Kidney (tissue), 14 donors: ENCODE measurements around the gene SIRPA. TPM values are rescaled to one million over a fixed set of nuclear protein-coding genes. Genes with fewer than 3 reads are reported as not detected.

Source experiments
- DNase-seq, 5 donors: peaks; one replicate each; pipeline ENCODE4 v3.0.0-alpha.2; 2013 to 2020
- FAIRE-seq: peaks from 2 replicates; lab custom pipeline; 2012; peaks lifted over from hg19 to GRCh38; lab: Jason Lieb, UNC
- H3K27ac ChIP-seq, 2 donors: one replicate each; pipeline ENCODE4 v1.7.0; 2013; ENCODE audit warnings: low read depth in 2 of 2, low read length in 2 of 2, inconsistent platforms in 1 of 2
- H3K27me3 ChIP-seq: one replicate; pipeline ENCODE4 v1.7.1; 2013; ENCODE audit warnings: low read length, inconsistent platforms; ENCODE audit not compliant: control insufficient read depth, insufficient read depth
- H3K36me3 ChIP-seq, 3 donors: one replicate each; pipeline versions ENCODE4 v1.7.0 to v1.7.1; 2013; ENCODE audit warnings: low read length in 3 of 3, control low read depth in 1 of 3, inconsistent platforms in 1 of 3; ENCODE audit not compliant: insufficient read depth in 3 of 3, control insufficient read depth in 2 of 3
- H3K4me1 ChIP-seq, 3 donors: one replicate each; pipeline versions ENCODE4 v1.7.0 to v1.7.1; 2013; ENCODE audit warnings: low read length in 3 of 3, inconsistent platforms in 1 of 3, low read depth in 1 of 3; ENCODE audit not compliant: control insufficient read depth in 2 of 3, insufficient read depth in 2 of 3
- H3K4me3 ChIP-seq, 3 donors: one replicate each; pipeline versions ENCODE4 v1.7.0 to v1.8.1; 2013; ENCODE audit warnings: low read length in 3 of 3, control low read depth in 1 of 3, inconsistent platforms in 1 of 3
- H3K9ac ChIP-seq, 3 donors: one replicate each; pipeline versions ENCODE4 v1.7.0 to v1.7.1; 2013; ENCODE audit warnings: low read length in 3 of 3, control low read depth in 1 of 3, inconsistent platforms in 1 of 3
- H3K9me3 ChIP-seq, 3 donors: one replicate each; pipeline versions ENCODE4 v1.7.0 to v1.7.1; 2013; ENCODE audit warnings: low read length in 3 of 3, control low read depth in 1 of 3, inconsistent platforms in 1 of 3; ENCODE audit not compliant: control insufficient read depth in 2 of 3, insufficient read depth in 1 of 3
- CTCF ChIP-seq: IDR thresholded peaks from 3 replicates; pipeline ENCODE4 v1.5.1; 2012; ENCODE audit warnings: mild to moderate bottlenecking, moderate library complexity, borderline replicate concordance; ENCODE audit not compliant: insufficient read depth; ENCODE audit errors: extremely low read depth
- intact Hi-C: fragments of 100-400 bp; cut with DNase I; formaldehyde crosslinking; loops from one replicate; pipeline ENCODE4 v1.11.1; 2022
- polyA plus RNA-seq: library from polyadenylated mRNA; stranded (reverse); fragments of 350-450 nt; fragmentation: Illumina TruSeq; extraction: RNeasy Lipid Tissue Mini Kit (QIAGEN cat#74804); gene quantifications from one replicate; pipeline ENCODE4 v1.2.3, GENCODE V29; 2014; ENCODE audit warnings: low read depth, low replicate concordance; ENCODE audit not compliant: insufficient read depth
- total RNA-seq: library from RNA; stranded (reverse); fragmentation: NEBNext Ultra II Directional; extraction: Animal tissue kit (Norgen Biotek cat#: 25700); gene quantifications from one replicate; pipeline ENCODE4 v1.2.1, GENCODE V29; 2021
- donor health status: control.
- donor health status: control.
- donor health status: control.
- donor health status: control.
- donor health status: control.
- donor health status: DM: yes; HTN: yes; CAD: no.
- donor health status: Normal renal cell carcinoma (clear cell type).

Gene SIRPA
- total and polyA plus RNA-seq, 2 donors from 2014 or later: 24.7 to 46.6 TPM

DNA sequence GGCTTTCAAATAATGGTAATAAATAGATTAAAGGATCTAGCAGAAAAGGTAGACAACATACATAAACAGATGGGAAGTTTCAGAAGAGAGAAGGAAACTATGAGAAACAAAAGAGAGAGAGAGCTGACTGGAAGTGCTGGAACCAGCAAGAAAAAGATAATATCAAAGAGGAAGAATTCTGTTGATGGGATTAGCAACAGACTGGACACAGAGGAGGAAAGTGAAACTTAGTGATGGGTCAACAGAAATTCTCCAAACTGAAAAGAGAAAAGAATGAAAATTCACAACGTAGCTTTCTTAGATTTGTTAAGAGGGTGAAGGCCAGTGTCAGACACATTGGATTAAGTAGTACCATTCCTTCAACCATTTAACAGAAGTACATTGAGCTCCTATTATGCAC, 48.3 kb upstream of the SIRPA start:
- Histone ChIP-seq H3K4me1 (no peaks in the 10 kb centered on the region), H3K4me3 (no peak overlapping the region), H3K9me3 (no peaks in the 10 kb centered on the region), H3K27ac (no peak overlapping the region), H3K36me3 (no peaks in the 10 kb centered on the region), H3K27me3 (no peaks in the 10 kb centered on the region), H3K9ac (no peak overlapping the region)
- no peak for DNase-seq
- TF ChIP-seq CTCF: no peak
- no peak for FAIRE-seq
- intact Hi-C loops: no loop called here

GRCh38 chr20:1847780-1848179, 47.4 kb upstream of the SIRPA start:
- Histone ChIP-seq H3K27me3 (no peaks in the 10 kb centered on the region), H3K27ac (no peak overlapping the region), H3K9ac (no peak overlapping the region), H3K36me3 (no peaks in the 10 kb centered on the region), H3K4me1 (no peaks in the 10 kb centered on the region), H3K9me3 (no peaks in the 10 kb centered on the region), H3K4me3 (no peak overlapping the region)
- DNase-seq: no peak
- no peak for TF ChIP-seq CTCF
- FAIRE-seq: no peak
- intact Hi-C loops: no loop called here

DNA sequence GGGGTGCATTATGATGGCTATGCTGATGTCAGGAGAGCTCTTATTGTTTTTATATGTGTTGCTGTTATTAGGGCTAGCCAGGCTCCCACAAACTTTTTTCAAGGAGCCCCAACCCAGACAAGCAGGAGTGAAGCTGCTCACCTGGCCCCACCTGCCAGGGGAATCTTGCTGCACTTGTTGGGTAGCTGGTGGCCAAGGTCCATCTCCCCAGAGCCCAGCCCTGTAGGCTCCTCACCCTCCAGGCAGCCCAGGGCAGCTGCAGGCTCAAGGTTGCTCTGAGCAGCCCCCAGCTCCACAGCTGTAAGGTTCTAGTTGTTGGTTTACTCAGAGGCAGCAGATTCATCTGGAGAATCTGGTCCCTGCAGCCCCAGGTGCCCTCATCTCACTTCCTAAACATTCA, 46.8 kb upstream of the SIRPA start:
- intact Hi-C loops: no loop called here
- H3K9me3 ChIP-seq: no peaks in the 10 kb centered on the region
- H3K9ac ChIP-seq: no peak overlapping the region
- no peak overlapping the region for H3K4me3 ChIP-seq
- TF ChIP-seq CTCF: no peak
- no peak for DNase-seq
- FAIRE-seq: no peak
- H3K27me3 ChIP-seq: no peaks in the 10 kb centered on the region
- H3K4me1 ChIP-seq: no peaks in the 10 kb centered on the region
- H3K27ac ChIP-seq: no peak overlapping the region
- no peaks in the 10 kb centered on the region for H3K36me3 ChIP-seq

GRCh38 chr20:1851396-1851795, 43.8 kb upstream of the SIRPA start:
- FAIRE-seq: no peak
- DNase-seq: no peak
- Histone ChIP-seq H3K36me3 (no peaks in the 10 kb centered on the region), H3K9me3 (no peaks in the 10 kb centered on the region), H3K4me1 (no peaks in the 10 kb centered on the region), H3K27me3 (no peaks in the 10 kb centered on the region), H3K9ac (no peak overlapping the region), H3K4me3 (no peak overlapping the region), H3K27ac (no peak overlapping the region)
- no peak for TF ChIP-seq CTCF
- intact Hi-C loops: no loop called here
